Measurements from ENCODE around the gene BTC.

DNA sequence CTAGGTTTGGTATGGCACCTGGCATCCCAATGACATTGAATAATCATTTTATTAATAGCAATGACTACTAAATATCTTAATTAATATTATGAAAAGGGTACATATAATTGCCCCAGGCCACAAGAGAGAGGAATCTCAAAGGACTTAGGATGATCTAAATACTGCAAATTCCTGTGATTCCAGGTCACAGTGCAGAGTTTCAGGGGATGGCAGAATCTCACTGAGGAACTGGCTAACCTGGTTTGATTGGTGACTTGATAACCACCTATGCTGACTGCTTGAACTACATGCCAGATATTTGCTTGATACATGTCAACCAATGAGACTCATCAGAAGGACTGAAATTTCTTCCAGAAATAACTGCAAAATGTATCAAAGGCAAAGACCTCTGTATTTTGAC lies 37.2 kb downstream of the BTC start:
- TF ChIP-seq, protein P1, sequence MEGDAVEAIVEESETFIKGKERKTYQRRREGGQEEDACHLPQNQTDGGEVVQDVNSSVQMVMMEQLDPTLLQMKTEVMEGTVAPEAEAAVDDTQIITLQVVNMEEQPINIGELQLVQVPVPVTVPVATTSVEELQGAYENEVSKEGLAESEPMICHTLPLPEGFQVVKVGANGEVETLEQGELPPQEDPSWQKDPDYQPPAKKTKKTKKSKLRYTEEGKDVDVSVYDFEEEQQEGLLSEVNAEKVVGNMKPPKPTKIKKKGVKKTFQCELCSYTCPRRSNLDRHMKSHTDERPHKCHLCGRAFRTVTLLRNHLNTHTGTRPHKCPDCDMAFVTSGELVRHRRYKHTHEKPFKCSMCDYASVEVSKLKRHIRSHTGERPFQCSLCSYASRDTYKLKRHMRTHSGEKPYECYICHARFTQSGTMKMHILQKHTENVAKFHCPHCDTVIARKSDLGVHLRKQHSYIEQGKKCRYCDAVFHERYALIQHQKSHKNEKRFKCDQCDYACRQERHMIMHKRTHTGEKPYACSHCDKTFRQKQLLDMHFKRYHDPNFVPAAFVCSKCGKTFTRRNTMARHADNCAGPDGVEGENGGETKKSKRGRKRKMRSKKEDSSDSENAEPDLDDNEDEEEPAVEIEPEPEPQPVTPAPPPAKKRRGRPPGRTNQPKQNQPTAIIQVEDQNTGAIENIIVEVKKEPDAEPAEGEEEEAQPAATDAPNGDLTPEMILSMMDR (IDR thresholded peaks at IDR 0.05), result no peak
- TF ChIP-seq POLR2A (IDR thresholded peaks at IDR 0.05; ENCODE audit: low read depth), result no peak
